Ovary (tissue), 10 donors: Measurements from ENCODE around the gene PON3. TPM values are rescaled to one million over a fixed set of nuclear protein-coding genes. Genes with fewer than 3 reads are reported as not detected.

Experiments
- DNase-seq, 5 donors: peaks; one replicate each; pipeline ENCODE4 v3.0.0-alpha.2; 2019 to 2020
- H3K27ac ChIP-seq, 2 donors: fragments of 200-600 bp; one replicate each; pipeline versions ENCODE4 v1.5.1 to v1.8.0; 2019 to 2022
- H3K27me3 ChIP-seq: fragments of 200-600 bp; one replicate; pipeline ENCODE4 v1.8.0; 2022
- H3K36me3 ChIP-seq: fragments of 200-600 bp; sonication (generic); one replicate; pipeline ENCODE4 v1.5.1; 2019
- H3K4me1 ChIP-seq: one replicate; pipeline ENCODE4 v1.8.1; 2013; ENCODE audit warnings: mild to moderate bottlenecking, moderate library complexity; ENCODE audit not compliant: insufficient read depth
- H3K4me3 ChIP-seq: fragments of 200-600 bp; sonication (generic); one replicate; pipeline ENCODE4 v1.5.1; 2017
- H3K9me3 ChIP-seq, 2 donors: fragments of 200-600 bp in 1 of 2; sonication (generic) in 1 of 2; one replicate each; pipeline versions ENCODE4 v1.5.1 to v1.8.1; 2013 to 2019; ENCODE audit warnings: mild to moderate bottlenecking in 1 of 2, moderate library complexity in 1 of 2
- CTCF ChIP-seq, 3 donors: fragments of 450-650 bp in 2 of 3; fragments of 200-600 bp in 1 of 3; IDR thresholded peaks; one replicate each; pipeline versions ENCODE4 v1.5.1 to v1.8.0; 2016 to 2022; ENCODE audit warnings: antibody characterized with exemption in 3 of 3, mild to moderate bottlenecking in 1 of 3
- EP300 ChIP-seq: sonication (generic); formaldehyde crosslinking; IDR thresholded peaks from one replicate; pipeline ENCODE4 v1.6.1; 2017; ENCODE audit warnings: antibody characterized with exemption
- POLR2A ChIP-seq: fragments of 450-650 bp; IDR thresholded peaks from one replicate; pipeline ENCODE4 v1.6.1; 2017; ENCODE audit warnings: antibody characterized with exemption, mild to moderate bottlenecking, moderate library complexity
- WGBS, 3 donors: extraction: QIAGEN DNeasy Blood & Tissue Kit in 1 of 3; methylation state at CpG; one replicate each; pipeline versions ENCODE4 v1.1.5 to v1.1.7; 2013 to 2017; 5-methylcytosine and 5-hydroxymethylcytosine counted together
- intact Hi-C, 4 donors: fragments of 100-400 bp; cut with DNase I; formaldehyde crosslinking; loops; one replicate each; pipeline versions ENCODE4 v1.11.0 to v1.15.1; 2022 to 2023
- long read RNA-seq, 3 donors: library from polyadenylated mRNA in 2 of 3; unstranded in 2 of 3; transcript quantifications; one replicate each; pipeline ENCODE4 v2.0.0 and lab custom pipeline, GENCODE V29; 2021 to 2026
- polyA plus RNA-seq, 2 donors: library from polyadenylated mRNA; stranded (reverse); fragments of 200-250 nt in 1 of 2; fragments of 350-450 nt in 1 of 2; fragmentation: Illumina TruSeq in 1 of 2; extraction: RNeasy Lipid Tissue Mini Kit (QIAGEN cat#74804) in 1 of 2; gene quantifications; one replicate each; pipeline ENCODE4 v1.2.3, GENCODE V29; 2013 to 2014
- total RNA-seq, 7 donors: library from RNA; depleted of rRNA in 2 of 7; stranded (reverse); fragments of >200 nt in 2 of 7; fragmentation: NEBNext Ultra II Directional in 3 of 7; extraction: Animal tissue kit (Norgen Biotek cat#: 25700) in 3 of 7; gene quantifications; one replicate each; pipeline versions ENCODE4 v1.1.0 to v1.2.4, GENCODE V29; 2016 to 2023
- donor health status: DM: no; HTN: no; CAD: no; lungs with moderate emphysema.
- donor health status: DM: no; HTN: no; CAD: no.
- donor health status: Bipolar disorder and iron deficiency.
- donor health status: DM: yes; HTN: yes; CAD: no.
- donor health status: DM: no; HTN: no; CAD: no.
- donor health status: DM: yes; HTN: yes; CAD: no.

The PON3 gene
- total RNA-seq (10 to 100 TPM in 6 of 7 donors, 1 to 10 TPM in 1; 6.2 to 26.0 (median 15.7) TPM), polyA plus RNA-seq (10 to 100 TPM; 14.1 to 18.6 TPM)
- long read RNA-seq, donor 1, transcript PON3-201 (9 exons, 1,105 nt) = major isoform, 14 of 88 reads
- long read RNA-seq, donor 1, partial matches to known transcripts = 4 of 88 reads
- long read RNA-seq, donor 1, other reads (novel, unspliced or antisense) = 67 of 88 reads
- long read RNA-seq, donor 2, transcript PON3-201 (9 exons, 1,105 nt) = major isoform, 20 of 23 reads
- long read RNA-seq, donor 2, partial matches to known transcripts = 0 of 23 reads
- long read RNA-seq, donor 2, other reads (novel, unspliced or antisense) = 0 of 23 reads
- long read RNA-seq, donor 3, transcript PON3-201 (9 exons, 1,105 nt) = major isoform, 6 of 15 reads
- long read RNA-seq, donor 3, partial matches to known transcripts = 1 of 15 reads
- long read RNA-seq, donor 3, other reads (novel, unspliced or antisense) = 6 of 15 reads

GRCh38 chr7:95396136-95397032 is at the start of gene PON3:
Gene PON3, minus strand, starts transcription at chr7:95396375. Its CDS starts 25 bp downstream, at chr7:95396350.
- TF ChIP-seq CTCF (IDR thresholded peaks at IDR 0.05) (no peak), POLR2A (peak; percentile 11), EP300 (no peak)
- Histone ChIP-seq H3K36me3 (no peaks in the 10 kb centered on the region), H3K4me1 (peaks cover 2% of the 10 kb centered on the region), H3K9me3 (no peaks in the 10 kb centered on the region), H3K27me3 (no peaks in the 10 kb centered on the region), H3K4me3 (peak within 1 kb of the TSS; percentile 44), H3K27ac (peak within 1 kb of the TSS; percentile 64 to 85)
- 7 to 10% (median 8%) methylated on average over 68 of the region's 68 CpGs for WGBS, 3 donors
- DNase-seq = peak; percentile 40 to 73 (median 49)
- intact Hi-C loops = no loop called here

GRCh38 chr7:95444796-95445195 is 48.6 kb upstream of the PON3 start:
- H3K4me3 ChIP-seq = no peak overlapping the region

GRCh38 chr7:95441042-95441823 is 45.1 kb upstream of the PON3 start:
- no peak for TF ChIP-seq EP300
- TF ChIP-seq CTCF (IDR thresholded peaks at IDR 0.05) = no peak
- no peak for TF ChIP-seq POLR2A
- H3K27me3 ChIP-seq = no peaks in the 10 kb centered on the region
- H3K27ac ChIP-seq = no peak overlapping the region
- no peaks in the 10 kb centered on the region for H3K4me1 ChIP-seq
- H3K4me3 ChIP-seq = no peak overlapping the region
- no peaks in the 10 kb centered on the region for H3K9me3 ChIP-seq
- H3K36me3 ChIP-seq = no peaks in the 10 kb centered on the region
- WGBS, 3 donors = 79 to 91% (median 80%) methylated on average over 7 of the region's 7 CpGs
- no peak for DNase-seq
- intact Hi-C loops = no loop called here

More at GRCh38 chr7:95444796-95445195, 48.6 kb upstream of the PON3 start:
- intact Hi-C loops = no loop called here
- WGBS, 3 donors = 26 to 58% (median 27%) methylated on average over 2 of the region's 2 CpGs
- H3K4me1 ChIP-seq = no peaks in the 10 kb centered on the region
- H3K36me3 ChIP-seq = no peaks in the 10 kb centered on the region
- TF ChIP-seq EP300 (no peak), CTCF (IDR thresholded peaks at IDR 0.05) (no peak), POLR2A (no peak)
- no peak for DNase-seq
- no peaks in the 10 kb centered on the region for H3K27me3 ChIP-seq
- H3K27ac ChIP-seq = no peak overlapping the region
- no peaks in the 10 kb centered on the region for H3K9me3 ChIP-seq
